Stimulated activated CD4-positive, alpha-beta T cell treated with anti-CD3 and anti-CD28 coated beads, Interleukin-4, amount 100 ng/mL, for 4 hours (primary cell): ENCODE data around the gene VASH2.
"Not testable (repeated sequence)": the region's sequence is repeated elsewhere in the genome, so short reads cannot be mapped to it uniquely, and the experiment has no call there.

Experiments
- DNase-seq, 2 experiments: peaks; one replicate each; pipeline ENCODE4 v3.0.0-alpha.2; 2020

Gene VASH2

GRCh38 chr1:212950243-212951125 is at the start of gene VASH2:
VASH2 (plus strand) TSS chr1:212950541; CDS start chr1:212951543, 1,002 bp downstream.
- DNase-seq, result peak; percentile 61 to 62

GRCh38 chr1:212901290-212901689 is 49.1 kb upstream of the VASH2 start:
- no peak for DNase-seq

- no peak for DNase-seq
Measured at GRCh38 chr1:212902054-212902453, 48.3 kb upstream of the VASH2 start.

- no peak for DNase-seq
Measured at GRCh38 chr1:212903664-212904063, 46.7 kb upstream of the VASH2 start.

DNA sequence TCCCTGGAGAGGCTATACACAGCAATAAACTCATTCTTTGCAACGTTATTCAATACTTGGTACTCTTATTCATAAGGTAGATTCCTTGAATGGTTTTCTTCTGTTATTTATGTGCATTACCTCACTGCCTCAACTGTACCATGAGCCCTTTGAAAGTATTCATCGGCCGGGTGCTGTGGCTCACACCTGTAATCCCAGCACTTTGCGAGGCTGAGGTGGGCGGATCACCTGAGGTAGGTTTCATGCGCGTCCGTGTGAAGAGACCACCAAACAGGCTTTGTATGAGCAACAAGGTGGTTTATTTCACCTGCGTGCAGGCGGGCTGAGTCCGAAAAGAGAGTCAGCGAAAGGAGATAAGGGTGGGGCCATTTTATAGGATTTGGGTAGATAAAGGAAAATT is 42.3 kb upstream of the VASH2 start:
- DNase-seq, result not testable (repeated sequence)

DNA sequence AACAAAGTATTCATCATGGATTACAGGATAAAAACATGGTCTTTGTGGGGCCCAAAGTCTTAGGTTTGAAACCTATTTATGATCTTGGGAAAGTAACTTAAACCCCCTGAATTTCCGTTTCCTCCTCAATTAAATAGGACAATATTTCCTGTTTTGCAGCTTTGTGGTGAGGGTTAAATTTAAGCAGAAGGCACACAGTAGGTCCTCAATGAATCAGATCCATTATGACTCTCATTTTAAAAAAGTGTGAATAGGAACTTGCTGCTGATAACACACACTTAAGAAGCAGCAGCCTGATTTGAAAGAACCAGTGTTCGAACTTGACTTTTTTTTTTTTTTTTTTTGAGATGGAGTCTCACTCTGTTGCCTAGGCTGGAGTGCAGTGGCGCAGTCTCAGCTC is 41.4 kb upstream of the VASH2 start:
- no peak for DNase-seq

- no peak for DNase-seq
Measured at GRCh38 chr1:212909652-212910063, 40.7 kb upstream of the VASH2 start.

DNA sequence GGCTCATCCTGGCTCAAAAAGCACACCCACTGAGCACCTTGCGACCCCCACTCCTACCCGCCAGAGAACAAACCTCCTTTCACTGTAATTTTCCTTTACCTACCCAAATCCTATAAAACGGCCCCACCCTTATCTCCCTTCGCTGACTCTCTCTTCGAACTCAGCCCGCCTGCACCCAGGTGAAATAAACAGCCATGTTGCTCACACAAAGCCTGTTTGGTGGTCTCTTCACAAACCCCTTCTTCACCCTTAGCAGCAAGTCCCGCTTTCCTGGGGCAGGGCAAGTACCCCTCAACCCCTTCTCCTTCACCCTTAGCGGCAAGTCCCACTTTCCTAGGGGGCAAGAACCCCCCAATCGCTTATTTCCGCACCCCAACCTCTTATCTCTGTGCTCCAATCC is 40.1 kb upstream of the VASH2 start:
- not testable (repeated sequence) for DNase-seq

- not testable (repeated sequence) for DNase-seq
Measured at GRCh38 chr1:212913638-212914037, 36.7 kb upstream of the VASH2 start.

DNA sequence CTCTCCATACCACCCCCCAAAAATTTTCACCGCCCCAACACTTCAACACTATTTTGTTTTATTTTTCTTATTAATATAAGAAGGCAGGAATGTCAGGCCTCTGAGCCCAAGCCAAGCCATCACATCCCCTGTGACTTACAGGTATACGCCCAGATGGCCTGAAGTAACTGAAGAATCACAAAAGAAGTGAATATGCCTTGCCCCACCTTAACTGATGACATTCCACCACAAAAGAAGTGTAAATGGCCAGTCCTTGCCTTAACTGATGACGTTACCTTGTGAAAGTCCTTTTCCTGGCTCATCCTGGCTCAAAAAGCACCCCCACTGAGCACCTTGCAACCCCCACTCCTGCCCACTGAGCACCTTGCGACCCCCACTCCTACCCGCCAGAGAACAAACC is 36.2 kb upstream of the VASH2 start:
- not testable (repeated sequence) for DNase-seq

GRCh38 chr1:212914789-212915188 is 35.6 kb upstream of the VASH2 start:
- no peak for DNase-seq

- no peak for DNase-seq
Measured at GRCh38 chr1:212915245-212916091, 34.9 kb upstream of the VASH2 start.

DNA sequence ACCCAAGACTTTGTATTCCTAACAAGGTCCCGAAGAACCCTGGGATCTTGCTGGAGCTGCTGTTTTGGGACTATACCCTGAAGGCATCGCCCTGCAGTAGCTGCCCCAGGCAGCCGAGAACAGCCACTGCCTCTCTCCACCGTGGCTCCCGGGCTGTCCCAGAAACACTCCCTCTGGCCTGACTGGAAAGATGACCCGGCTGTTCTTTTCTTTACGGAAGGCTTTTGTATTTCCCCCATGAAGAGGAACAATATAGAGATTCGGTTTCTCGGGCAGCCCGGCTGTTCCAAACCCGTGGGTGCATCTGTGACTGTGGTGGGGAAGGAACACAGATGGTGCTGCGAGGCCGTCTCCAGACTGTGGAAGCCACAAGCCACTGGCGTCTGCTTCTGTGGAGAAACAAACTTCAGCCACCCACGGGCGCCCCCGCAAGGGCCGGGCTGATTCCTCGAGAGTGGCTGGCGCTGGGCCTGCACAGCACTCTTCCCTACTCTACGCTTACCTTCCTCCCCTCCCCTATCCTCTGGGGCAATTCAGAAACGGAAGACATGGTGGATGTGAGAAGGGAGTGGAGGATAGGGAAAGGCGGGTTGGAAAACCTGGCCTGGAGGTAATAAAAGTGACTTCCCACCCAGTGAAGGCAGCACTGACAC is 33.7 kb upstream of the VASH2 start:
- DNase-seq, result no peak

- no peak for DNase-seq
Measured at GRCh38 chr1:212917134-212917485, 33.2 kb upstream of the VASH2 start.

DNA sequence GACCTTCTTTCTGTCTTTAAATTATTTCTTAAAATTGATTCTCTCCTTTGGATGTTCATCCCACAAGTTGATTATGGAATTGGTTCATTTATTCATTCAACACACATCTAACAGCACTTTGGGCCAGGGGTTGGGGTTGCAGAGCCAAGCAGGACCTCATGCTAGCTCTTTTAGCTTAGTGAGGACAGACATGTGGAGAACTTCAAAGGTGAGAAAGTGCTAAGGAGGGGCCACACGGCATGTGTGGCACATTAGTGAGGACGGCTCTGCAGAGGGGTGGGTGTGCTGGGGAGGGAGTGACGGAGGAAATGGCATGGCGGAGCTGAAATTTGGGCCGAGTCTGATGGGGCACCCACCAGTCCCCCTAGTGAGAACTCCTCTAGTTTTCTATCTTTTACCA is 32.5 kb upstream of the VASH2 start:
- no peak for DNase-seq

DNA sequence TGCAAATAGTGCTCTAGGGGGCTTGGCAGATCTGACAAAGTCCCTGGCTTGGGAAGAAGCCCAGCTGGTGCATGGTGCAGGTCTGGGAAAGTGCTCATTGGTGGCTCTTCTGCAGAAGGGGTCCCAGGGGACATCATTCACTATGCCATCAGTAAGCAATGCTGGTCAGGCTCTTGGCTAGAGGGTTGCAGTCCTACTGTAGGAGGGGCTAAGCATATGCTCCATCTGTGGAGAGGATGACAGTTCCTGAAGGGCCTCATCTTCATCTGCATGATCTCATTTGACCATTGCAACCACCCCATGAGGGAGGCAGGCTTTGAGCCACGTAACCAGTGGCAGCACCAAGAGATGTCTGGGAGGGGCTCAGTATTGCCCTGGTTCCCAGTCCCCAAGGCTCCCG is 31.5 kb upstream of the VASH2 start:
- DNase-seq, result no peak

GRCh38 chr1:212920246-212920645 is 30.1 kb upstream of the VASH2 start:
- no peak for DNase-seq

DNA sequence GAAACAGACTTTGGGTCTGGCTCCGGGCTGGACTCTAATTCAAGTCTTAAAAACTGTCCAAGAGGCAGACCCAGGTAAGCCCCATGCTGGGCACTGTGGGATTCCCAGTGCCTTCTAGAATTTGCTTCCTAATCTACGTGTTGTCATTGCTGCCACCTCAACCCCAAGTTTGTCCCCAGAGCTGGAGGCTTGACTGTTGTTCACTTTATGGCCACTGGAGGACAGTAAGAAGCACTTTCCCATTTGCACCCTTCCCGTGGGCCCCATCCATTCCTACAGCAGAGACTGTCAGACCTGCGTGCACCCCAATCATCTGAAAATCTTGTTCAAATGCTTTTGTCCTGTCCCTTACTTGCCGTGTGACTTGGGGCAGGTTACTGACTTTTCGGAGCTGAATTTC is 29.4 kb upstream of the VASH2 start:
- DNase-seq, result no peak

GRCh38 chr1:212922016-212922415 is 28.3 kb upstream of the VASH2 start:
- DNase-seq, result no peak

DNA sequence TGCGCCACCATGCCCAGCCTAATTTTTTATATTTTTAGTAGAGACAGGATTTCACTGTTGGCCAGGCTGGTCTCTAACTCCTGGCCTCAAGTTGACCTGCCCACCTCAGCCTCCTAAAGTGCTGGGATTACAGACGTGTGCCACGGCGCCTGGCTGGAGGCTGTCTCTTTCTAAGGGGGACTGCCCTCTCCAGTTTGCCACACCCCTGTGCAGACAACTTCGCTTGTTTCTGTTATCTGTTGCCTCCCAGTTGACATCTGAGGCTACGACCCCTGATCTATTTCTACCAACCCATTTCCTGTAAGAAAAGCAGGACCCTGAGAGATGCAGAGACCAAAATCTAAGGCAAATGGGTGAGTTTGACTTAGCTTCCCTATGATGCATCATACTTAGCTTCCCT is 24.0 kb upstream of the VASH2 start:
- DNase-seq, result no peak

DNA sequence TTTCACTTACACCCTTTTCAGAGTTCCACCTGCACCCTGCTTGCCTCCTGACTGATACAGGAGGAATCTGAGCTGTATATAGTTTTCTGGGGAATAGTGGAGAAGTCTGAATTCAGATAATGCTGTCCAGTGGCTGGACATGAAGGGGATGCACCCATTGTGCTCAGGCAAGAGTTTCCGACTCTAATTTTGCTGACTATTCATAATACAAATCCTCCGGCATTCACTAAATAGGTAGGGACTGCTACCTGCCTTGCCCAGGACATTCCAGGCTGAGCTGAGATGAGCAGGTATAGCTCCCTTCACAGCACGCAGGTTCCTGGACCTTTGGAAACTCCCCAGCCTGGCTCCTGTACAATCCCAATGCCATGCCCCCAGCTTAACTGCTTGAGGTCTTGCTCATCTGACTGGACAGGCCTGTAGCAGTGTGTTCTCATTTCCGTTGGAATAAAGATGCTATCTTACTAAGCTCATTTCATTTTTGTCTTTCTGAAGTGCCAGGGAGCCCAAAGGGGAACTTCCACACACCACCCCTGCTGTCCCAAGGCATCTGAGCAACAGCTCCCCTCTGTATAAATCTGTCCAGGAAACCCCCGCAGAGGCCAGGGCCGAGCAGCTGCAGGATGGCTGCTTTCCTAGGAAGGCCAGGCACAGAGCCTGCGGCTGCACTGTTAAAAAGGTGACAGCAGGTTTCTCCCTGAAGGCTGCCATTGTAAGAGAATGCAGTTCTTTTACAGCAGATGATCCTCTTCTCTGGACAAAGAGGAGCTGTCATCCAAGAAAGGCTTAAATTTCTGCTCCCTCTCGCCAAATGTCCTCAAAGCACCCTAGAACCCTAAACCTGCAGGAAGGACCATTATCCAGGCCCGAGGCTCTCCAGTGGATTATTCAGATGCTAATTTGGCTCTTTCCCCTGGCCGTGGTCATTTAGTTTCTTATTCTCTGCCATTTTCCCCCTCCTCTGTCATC is 21.7 kb upstream of the VASH2 start:
- DNase-seq, result no peak

- DNase-seq, result no peak
Measured at GRCh38 chr1:212930986-212931678, 19.2 kb upstream of the VASH2 start.
